Body of pancreas (tissue), 4 donors: ENCODE results near the gene GGA2.
"Not testable (repeated sequence)": the region's sequence is repeated elsewhere in the genome, so short reads cannot be mapped to it uniquely, and the experiment has no call there.

Source experiments
- CTCF ChIP-seq, 7 experiments: fragments of 450-650 bp in 4 of 7; fragments of 200-600 bp in 3 of 7; sonication (generic) in 3 of 7; IDR thresholded peaks; one replicate each; pipeline ENCODE4 v1.5.1; 2016 to 2019; ENCODE audit warnings: antibody characterized with exemption in 7 of 7
- POLR2A ChIP-seq, 3 donors: fragments of 450-650 bp; IDR thresholded peaks; one replicate each; pipeline ENCODE4 v1.6.1; 2016; ENCODE audit warnings: antibody characterized with exemption in 3 of 3, mild to moderate bottlenecking in 2 of 3

DNA sequence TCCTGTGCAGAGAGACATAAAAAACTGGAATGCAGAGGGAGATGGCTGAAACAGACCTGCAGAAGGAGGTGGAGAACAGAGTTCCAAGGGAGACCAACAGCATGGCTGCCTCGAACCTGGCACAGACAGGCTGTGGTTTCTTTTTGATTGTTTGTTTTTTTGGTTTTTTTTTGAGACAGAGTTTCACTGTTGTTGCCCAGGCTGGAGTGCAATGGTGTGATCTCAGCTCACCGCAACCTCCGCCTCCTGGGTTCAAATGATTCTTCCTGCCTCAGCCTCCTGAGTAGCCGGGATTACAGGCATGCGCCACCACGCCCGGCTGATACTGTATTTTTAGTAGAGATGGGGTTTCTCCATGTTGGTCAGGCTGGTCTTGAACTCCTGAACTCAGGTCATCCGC is 26.8 kb downstream of the GGA2 start:
- not testable (repeated sequence) for TF ChIP-seq CTCF, POLR2A (IDR thresholded peaks at IDR 0.05)
